SK-N-SH treated with all-trans-retinoic acid at 6 μM for 48 hours (cell line): ENCODE measurements around the gene RPP21.

Source experiments
- ATAC-seq: fragments of 200-7000 bp; cut with Tn5 transposase; 3 replicates; pipeline ENCODE4 v1.9.1; 2020; ENCODE audit warnings: mild to moderate bottlenecking, moderate library complexity
- ARNTL ChIP-seq: fragments of 450-650 bp; formaldehyde crosslinking; IDR thresholded peaks from 2 replicates; pipeline ENCODE4 v1.5.0; 2020; ENCODE audit warnings: low read depth, mild to moderate bottlenecking, moderate library complexity, borderline replicate concordance
- BACH2 ChIP-seq: fragments of 250-450 bp; sonication (Bioruptor Pico); IDR thresholded peaks from 2 replicates; pipeline ENCODE4 v1.9.0; 2021; ENCODE audit warnings: mild to moderate bottlenecking, borderline replicate concordance
- CREB5 ChIP-seq: fragments of 250-450 bp; sonication (Bioruptor Pico); IDR thresholded peaks from 2 replicates; pipeline ENCODE4 v1.5.1; 2020; ENCODE audit warnings: low read depth, mild to moderate bottlenecking, moderate library complexity
- CSDC2 ChIP-seq: fragments of 250-450 bp; sonication (Bioruptor Pico); IDR thresholded peaks from 2 replicates; pipeline ENCODE4 v1.5.0; 2020; ENCODE audit warnings: mild to moderate bottlenecking, moderate library complexity
- CSRNP3 ChIP-seq: fragments of 250-450 bp; sonication (Bioruptor Pico); IDR thresholded peaks from 2 replicates; pipeline ENCODE4 v1.5.1; 2021; ENCODE audit warnings: mild to moderate bottlenecking, moderate library complexity
- ESRRG ChIP-seq: fragments of 250-450 bp; sonication (Bioruptor Pico); IDR thresholded peaks from 2 replicates; pipeline ENCODE4 v1.6.1; 2021; ENCODE audit warnings: mild to moderate bottlenecking
- GLIS3 ChIP-seq: fragments of 250-450 bp; sonication (Bioruptor Pico); IDR thresholded peaks from 2 replicates; pipeline ENCODE4 v1.5.0; 2020; ENCODE audit warnings: mild to moderate bottlenecking, moderate library complexity
- ISL1 ChIP-seq: fragments of 250-450 bp; sonication (Bioruptor Pico); IDR thresholded peaks from 2 replicates; pipeline ENCODE4 v2.1.2; 2022; ENCODE audit warnings: mild to moderate bottlenecking, moderate library complexity
- OSR1 ChIP-seq: fragments of 250-450 bp; sonication (Bioruptor Pico); IDR thresholded peaks from 2 replicates; pipeline ENCODE4 v1.8.0; 2022; ENCODE audit warnings: moderate library complexity, mild to moderate bottlenecking, inconsistent platforms
- PATZ1 ChIP-seq: fragments of 250-450 bp; sonication (Bioruptor Pico); IDR thresholded peaks from 2 replicates; pipeline ENCODE4 v1.8.0; 2020; ENCODE audit warnings: mild to moderate bottlenecking, moderate library complexity, borderline replicate concordance
- POU6F1 ChIP-seq: fragments of 250-450 bp; sonication (Bioruptor Pico); IDR thresholded peaks from 2 replicates; pipeline ENCODE4 v1.8.0; 2021; ENCODE audit warnings: low read depth, mild to moderate bottlenecking, moderate library complexity, borderline replicate concordance
- PPARA ChIP-seq: fragments of 250-450 bp; sonication (Bioruptor Pico); IDR thresholded peaks from 2 replicates; pipeline ENCODE4 v1.5.0; 2020; ENCODE audit warnings: mild to moderate bottlenecking, borderline replicate concordance
- RARB ChIP-seq: fragments of 250-450 bp; sonication (Bioruptor Pico); IDR thresholded peaks from 2 replicates; pipeline ENCODE4 v1.8.0; 2021; ENCODE audit warnings: mild to moderate bottlenecking, moderate library complexity
- SNAI2 ChIP-seq: fragments of 250-450 bp; sonication (Bioruptor Pico); IDR thresholded peaks from 2 replicates; pipeline ENCODE4 v1.5.0; 2020; ENCODE audit warnings: mild to moderate bottlenecking, moderate library complexity
- TOX ChIP-seq: fragments of 250-450 bp; sonication (Bioruptor Pico); IDR thresholded peaks from 2 replicates; pipeline ENCODE4 v1.8.0; 2021; ENCODE audit warnings: mild to moderate bottlenecking, moderate library complexity, borderline replicate concordance
- TSHZ2 ChIP-seq: fragments of 250-450 bp; sonication (Bioruptor Pico); IDR thresholded peaks from 2 replicates; pipeline ENCODE4 v1.5.0; 2020; ENCODE audit warnings: mild to moderate bottlenecking, moderate library complexity
- ZC3H10 ChIP-seq: fragments of 250-450 bp; sonication (Bioruptor Pico); IDR thresholded peaks from 2 replicates; pipeline ENCODE4 v1.5.1; 2021; ENCODE audit warnings: mild to moderate bottlenecking, moderate library complexity
- ZFP3 ChIP-seq: fragments of 250-450 bp; sonication (Bioruptor Pico); IDR thresholded peaks from 2 replicates; pipeline ENCODE4 v1.5.0; 2020; ENCODE audit warnings: mild to moderate bottlenecking, moderate library complexity
- ZFP30 ChIP-seq: fragments of 450-650 bp; formaldehyde crosslinking; IDR thresholded peaks from 2 replicates; pipeline ENCODE4 v1.5.0; 2022; ENCODE audit warnings: mild to moderate bottlenecking, moderate library complexity
- ZNF565 ChIP-seq: fragments of 450-650 bp; formaldehyde crosslinking; conservative IDR thresholded peaks from 2 replicates; pipeline ENCODE4 v1.5.0; 2020; ENCODE audit warnings: low read depth, mild to moderate bottlenecking, moderate library complexity
- ZNF8 ChIP-seq: fragments of 450-650 bp; formaldehyde crosslinking; IDR thresholded peaks from 2 replicates; pipeline ENCODE4 v1.5.0; 2020; ENCODE audit warnings: mild to moderate bottlenecking, moderate library complexity

RPP21 gene

GRCh38 chr6:30340589-30341054, 4.3 kb upstream of the RPP21 start:
- ATAC-seq = no peak
- no peak for TF ChIP-seq BACH2 (CRISPR knock-in tag)
- no peak for TF ChIP-seq RARB
- no peak for TF ChIP-seq CSRNP3 (CRISPR knock-in tag)
- no peak for TF ChIP-seq ZC3H10 (CRISPR knock-in tag)
- no peak for TF ChIP-seq OSR1 (CRISPR knock-in tag)
- no peak for TF ChIP-seq ZNF8
- no peak for TF ChIP-seq SNAI2 (CRISPR knock-in tag)
- TF ChIP-seq PPARA (CRISPR knock-in tag) = no peak

- no peak for ATAC-seq
These were observed 3.7 kb upstream of the RPP21 start for GRCh38 chr6:30341218-30341617.

More at GRCh38 chr6:30341218-30341617, 3.7 kb upstream of the RPP21 start:
- TF ChIP-seq CREB5 (CRISPR knock-in tag) (no peak), CSDC2 (CRISPR knock-in tag) (no peak), ISL1 (no peak), POU6F1 (CRISPR knock-in tag) (no peak), CSRNP3 (CRISPR knock-in tag) (no peak), ZNF565 (CRISPR knock-in tag) (no peak), ZC3H10 (CRISPR knock-in tag) (no peak), PATZ1 (CRISPR knock-in tag) (no peak), ARNTL (no peak), PPARA (CRISPR knock-in tag) (no peak), TOX (CRISPR knock-in tag) (no peak), RARB (no peak), ZFP30 (CRISPR knock-in tag) (no peak), ESRRG (no peak), ZFP3 (CRISPR knock-in tag) (no peak), GLIS3 (no peak), TSHZ2 (no peak)
